ENCODE results near the gene MYZAP. TPM values are rescaled to one million over a fixed set of nuclear protein-coding genes. Genes with fewer than 3 reads are reported as not detected.

Gene MYZAP
- total and polyA plus RNA-seq, 4 donors, result 2.4 to 9.3 (median 2.9) TPM

- Histone ChIP-seq H3K4me3 (ENCODE audit: low read depth, low read length) (no peak overlapping the region), H3K9me3 (ENCODE audit: control insufficient read depth, insufficient read depth, low read length) (no peaks in the 10 kb centered on the region), H3K27ac (ENCODE audit: low read depth, low read length) (no peak overlapping the region), H3K36me3 (ENCODE audit: control insufficient read depth, insufficient read depth, low read length) (no peaks in the 10 kb centered on the region), H3K4me1 (ENCODE audit: control insufficient read depth, insufficient read depth, low read length) (no peaks in the 10 kb centered on the region), H3K27me3 (ENCODE audit: control insufficient read depth, insufficient read depth, low read length) (no peaks in the 10 kb centered on the region)
- no peak for DNase-seq (ENCODE audit: low read depth in 4 of 6, low spot score in 6 of 6)
- WGBS (ENCODE audit: insufficient coverage), result 95% methylated on average over 2 of the region's 7 CpGs
Observed at GRCh38 chr15:57571725-57572124, 20.0 kb upstream of the MYZAP start.

DNA sequence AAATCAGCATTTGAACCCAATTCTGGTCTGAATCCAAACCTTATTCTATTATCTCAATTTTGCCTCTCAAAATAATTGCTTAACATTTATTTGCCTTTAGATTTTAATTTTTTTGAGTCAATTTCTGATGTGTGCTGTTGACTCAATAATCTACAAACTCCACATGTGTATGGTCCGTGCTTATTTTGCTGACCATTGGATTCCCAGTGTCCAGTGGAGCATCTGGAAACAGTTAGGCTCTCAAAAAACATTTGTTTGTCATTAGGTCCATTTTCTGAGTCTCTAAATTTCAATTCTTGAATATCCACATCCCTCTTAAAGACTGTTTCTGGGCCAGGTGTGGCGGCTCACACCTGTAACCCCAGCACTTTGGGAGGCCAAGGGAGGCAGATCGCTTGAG, 19.2 kb upstream of the MYZAP start:
- Histone ChIP-seq H3K27ac (ENCODE audit: low read depth, low read length) (no peak overlapping the region), H3K9me3 (ENCODE audit: control insufficient read depth, insufficient read depth, low read length) (no peaks in the 10 kb centered on the region), H3K4me1 (ENCODE audit: control insufficient read depth, insufficient read depth, low read length) (no peaks in the 10 kb centered on the region), H3K4me3 (ENCODE audit: low read depth, low read length) (no peak overlapping the region), H3K36me3 (ENCODE audit: control insufficient read depth, insufficient read depth, low read length) (no peaks in the 10 kb centered on the region), H3K27me3 (ENCODE audit: control insufficient read depth, insufficient read depth, low read length) (no peaks in the 10 kb centered on the region)
- no peak for DNase-seq (ENCODE audit: low read depth in 4 of 6, low spot score in 6 of 6)
- WGBS (ENCODE audit: insufficient coverage), result 90% methylated on average over 2 of the region's 3 CpGs

- DNase-seq (ENCODE audit: low read depth in 4 of 6, low spot score in 6 of 6), result no peak
- 89% methylated on average over 2 of the region's 4 CpGs for WGBS (ENCODE audit: insufficient coverage)
- H3K27ac ChIP-seq (ENCODE audit: low read depth, low read length), result no peak overlapping the region
- H3K9me3 ChIP-seq (ENCODE audit: control insufficient read depth, insufficient read depth, low read length), result no peaks in the 10 kb centered on the region
- no peak overlapping the region for H3K4me3 ChIP-seq (ENCODE audit: low read depth, low read length)
- no peaks in the 10 kb centered on the region for H3K27me3 ChIP-seq (ENCODE audit: control insufficient read depth, insufficient read depth, low read length)
- no peaks in the 10 kb centered on the region for H3K36me3 ChIP-seq (ENCODE audit: control insufficient read depth, insufficient read depth, low read length)
- no peaks in the 10 kb centered on the region for H3K4me1 ChIP-seq (ENCODE audit: control insufficient read depth, insufficient read depth, low read length)
Observed at GRCh38 chr15:57573151-57573550, 18.6 kb upstream of the MYZAP start.

- WGBS (ENCODE audit: insufficient coverage), result 44% methylated on average over 2 of the region's 5 CpGs
- Histone ChIP-seq H3K27me3 (ENCODE audit: control insufficient read depth, insufficient read depth, low read length) (no peaks in the 10 kb centered on the region), H3K4me1 (ENCODE audit: control insufficient read depth, insufficient read depth, low read length) (no peaks in the 10 kb centered on the region), H3K27ac (ENCODE audit: low read depth, low read length) (no peak overlapping the region), H3K36me3 (ENCODE audit: control insufficient read depth, insufficient read depth, low read length) (no peaks in the 10 kb centered on the region), H3K9me3 (ENCODE audit: control insufficient read depth, insufficient read depth, low read length) (no peaks in the 10 kb centered on the region), H3K4me3 (ENCODE audit: low read depth, low read length) (no peak overlapping the region)
- DNase-seq (ENCODE audit: low read depth in 4 of 6, low spot score in 6 of 6), result peak in 1 of 6 donors; percentile 70
Observed at GRCh38 chr15:57575363-57575762, 16.3 kb upstream of the MYZAP start.

- Histone ChIP-seq H3K36me3 (ENCODE audit: control insufficient read depth, insufficient read depth, low read length) (no peaks in the 10 kb centered on the region), H3K9me3 (ENCODE audit: control insufficient read depth, insufficient read depth, low read length) (no peaks in the 10 kb centered on the region), H3K4me1 (ENCODE audit: control insufficient read depth, insufficient read depth, low read length) (no peaks in the 10 kb centered on the region), H3K27ac (ENCODE audit: low read depth, low read length) (no peak overlapping the region), H3K4me3 (ENCODE audit: low read depth, low read length) (no peak overlapping the region), H3K27me3 (ENCODE audit: control insufficient read depth, insufficient read depth, low read length) (no peaks in the 10 kb centered on the region)
- no peak for DNase-seq (ENCODE audit: low read depth in 4 of 6, low spot score in 6 of 6)
- 85% methylated on average over 3 of the region's 6 CpGs for WGBS (ENCODE audit: insufficient coverage)
Observed at GRCh38 chr15:57578288-57578900, 13.3 kb upstream of the MYZAP start.

DNA sequence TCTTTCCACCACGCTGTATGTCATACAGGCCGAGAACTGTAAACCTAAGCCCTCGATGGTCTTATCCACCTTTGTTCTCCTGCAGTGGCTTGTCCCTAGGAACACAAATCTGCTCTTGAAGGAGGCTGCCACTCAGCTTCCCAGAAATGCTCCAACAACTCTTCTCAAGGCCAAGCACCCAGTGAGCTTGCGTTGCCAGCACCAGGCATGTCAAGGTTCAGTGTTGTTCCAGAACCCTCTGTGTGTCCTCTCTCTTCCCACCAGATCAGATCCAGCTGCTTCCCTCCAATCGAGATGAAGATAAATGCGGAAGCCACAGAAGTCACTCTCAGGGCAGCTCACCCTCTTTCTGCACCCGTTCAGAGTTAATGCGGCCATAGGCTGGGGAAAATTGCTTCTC, 11.3 kb upstream of the MYZAP start:
- H3K36me3 ChIP-seq (ENCODE audit: control insufficient read depth, insufficient read depth, low read length), result no peaks in the 10 kb centered on the region
- no peaks in the 10 kb centered on the region for H3K27me3 ChIP-seq (ENCODE audit: control insufficient read depth, insufficient read depth, low read length)
- no peak for DNase-seq (ENCODE audit: low read depth in 4 of 6, low spot score in 6 of 6)
- no peaks in the 10 kb centered on the region for H3K4me1 ChIP-seq (ENCODE audit: control insufficient read depth, insufficient read depth, low read length)
- WGBS (ENCODE audit: insufficient coverage), result 95% methylated on average over 8 of the region's 8 CpGs
- no peak overlapping the region for H3K27ac ChIP-seq (ENCODE audit: low read depth, low read length)
- no peak overlapping the region for H3K4me3 ChIP-seq (ENCODE audit: low read depth, low read length)
- H3K9me3 ChIP-seq (ENCODE audit: control insufficient read depth, insufficient read depth, low read length), result no peaks in the 10 kb centered on the region

- WGBS (ENCODE audit: insufficient coverage), result 95% methylated on average over 2 of the region's 5 CpGs
- Histone ChIP-seq H3K4me1 (ENCODE audit: control insufficient read depth, insufficient read depth, low read length) (no peaks in the 10 kb centered on the region), H3K9me3 (ENCODE audit: control insufficient read depth, insufficient read depth, low read length) (no peaks in the 10 kb centered on the region), H3K27me3 (ENCODE audit: control insufficient read depth, insufficient read depth, low read length) (no peaks in the 10 kb centered on the region), H3K36me3 (ENCODE audit: control insufficient read depth, insufficient read depth, low read length) (no peaks in the 10 kb centered on the region), H3K27ac (ENCODE audit: low read depth, low read length) (no peak overlapping the region), H3K4me3 (ENCODE audit: low read depth, low read length) (no peak overlapping the region)
- no peak for DNase-seq (ENCODE audit: low read depth in 4 of 6, low spot score in 6 of 6)
Observed at GRCh38 chr15:57580866-57581265, 10.8 kb upstream of the MYZAP start.

GRCh38 chr15:57582090-57582489, 9.6 kb upstream of the MYZAP start:
- H3K4me1 ChIP-seq (ENCODE audit: control insufficient read depth, insufficient read depth, low read length), result no peaks in the 10 kb centered on the region

GRCh38 chr15:57583282-57583681, 8.4 kb upstream of the MYZAP start:
- Histone ChIP-seq H3K4me1 (ENCODE audit: control insufficient read depth, insufficient read depth, low read length) (no peaks in the 10 kb centered on the region), H3K4me3 (ENCODE audit: low read depth, low read length) (no peak overlapping the region), H3K27me3 (ENCODE audit: control insufficient read depth, insufficient read depth, low read length) (no peaks in the 10 kb centered on the region), H3K27ac (ENCODE audit: low read depth, low read length) (no peak overlapping the region), H3K9me3 (ENCODE audit: control insufficient read depth, insufficient read depth, low read length) (no peaks in the 10 kb centered on the region), H3K36me3 (ENCODE audit: control insufficient read depth, insufficient read depth, low read length) (no peaks in the 10 kb centered on the region)
- DNase-seq (ENCODE audit: low read depth in 4 of 6, low spot score in 6 of 6), result no peak
- WGBS (ENCODE audit: insufficient coverage), result 88% methylated on average over 1 of the region's 2 CpGs

More at GRCh38 chr15:57582090-57582489, 9.6 kb upstream of the MYZAP start:
- Histone ChIP-seq H3K36me3 (ENCODE audit: control insufficient read depth, insufficient read depth, low read length) (no peaks in the 10 kb centered on the region), H3K27ac (ENCODE audit: low read depth, low read length) (no peak overlapping the region), H3K9me3 (ENCODE audit: control insufficient read depth, insufficient read depth, low read length) (no peaks in the 10 kb centered on the region), H3K27me3 (ENCODE audit: control insufficient read depth, insufficient read depth, low read length) (no peaks in the 10 kb centered on the region), H3K4me3 (ENCODE audit: low read depth, low read length) (no peak overlapping the region)
- no CpG with 5 or more reads among the region's 1 CpG for WGBS (ENCODE audit: insufficient coverage)
- no peak for DNase-seq (ENCODE audit: low read depth in 4 of 6, low spot score in 6 of 6)

DNA sequence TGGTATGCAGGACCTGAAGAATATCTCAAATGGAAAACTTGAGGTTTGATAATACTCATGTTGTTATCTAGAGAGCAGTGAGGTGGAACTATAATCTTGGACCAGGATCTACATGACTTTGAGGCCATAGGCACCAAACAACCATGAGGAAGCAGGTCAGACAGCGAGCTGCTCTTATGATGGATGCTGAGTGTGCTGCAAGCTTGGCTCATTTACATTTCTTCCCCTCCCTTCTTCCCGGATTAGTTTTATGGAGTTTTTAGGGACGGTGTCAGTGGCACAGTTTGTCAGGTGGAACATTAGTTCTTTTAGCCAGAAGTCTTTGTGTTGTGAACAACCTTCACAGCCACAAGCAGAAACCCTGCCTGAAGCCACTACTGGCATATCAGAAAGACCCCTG, 8.0 kb upstream of the MYZAP start:
- no peak for DNase-seq (ENCODE audit: low read depth in 4 of 6, low spot score in 6 of 6)
- Histone ChIP-seq H3K27me3 (ENCODE audit: control insufficient read depth, insufficient read depth, low read length) (no peaks in the 10 kb centered on the region), H3K9me3 (ENCODE audit: control insufficient read depth, insufficient read depth, low read length) (no peaks in the 10 kb centered on the region), H3K4me1 (ENCODE audit: control insufficient read depth, insufficient read depth, low read length) (no peaks in the 10 kb centered on the region), H3K27ac (ENCODE audit: low read depth, low read length) (no peak overlapping the region), H3K4me3 (ENCODE audit: low read depth, low read length) (no peak overlapping the region), H3K36me3 (ENCODE audit: control insufficient read depth, insufficient read depth, low read length) (no peaks in the 10 kb centered on the region)
- WGBS (ENCODE audit: insufficient coverage), result no CpG with 5 or more reads among the region's 3 CpGs

Measured in spinal cord (tissue), 10 donors.